Spleen (tissue), 11 donors: ENCODE data around the gene TTC28. TPM values are rescaled to one million over a fixed set of nuclear protein-coding genes. Genes with fewer than 3 reads are reported as not detected.
"Not testable (repeated sequence)": the region's sequence is repeated elsewhere in the genome, so short reads cannot be mapped to it uniquely, and the experiment has no call there.

Source experiments
- DNase-seq: peaks from one replicate; pipeline ENCODE4 v3.0.0-alpha.2; 2020
- H3K27ac ChIP-seq, 8 donors: fragments of 200-600 bp; sonication (generic) in 7 of 8; 1 replicate in 4 of 8; 2 replicates in 4 of 8; pipeline versions ENCODE4 v1.5.0 to v1.8.0; 2016 to 2021; ENCODE audit warnings: inconsistent platforms in 4 of 8, mild to moderate bottlenecking in 4 of 8, moderate library complexity in 1 of 8
- H3K27me3 ChIP-seq, 7 donors: fragments of 200-600 bp; sonication (generic) in 6 of 7; replicated peaks in 1 of 7; 1 replicate in 4 of 7; 2 replicates in 3 of 7; pipeline versions ENCODE4 v1.5.0 to v1.8.0; 2016 to 2021; ENCODE audit warnings: inconsistent platforms in 3 of 7, mild to moderate bottlenecking in 1 of 7
- H3K36me3 ChIP-seq, 6 donors: fragments of 200-600 bp; sonication (generic) in 5 of 6; 1 replicate in 4 of 6; 2 replicates in 2 of 6; pipeline versions ENCODE4 v1.5.0 to v1.8.0; 2016 to 2021; ENCODE audit warnings: inconsistent platforms in 2 of 6
- H3K4me1 ChIP-seq, 6 donors: fragments of 200-600 bp; sonication (generic) in 5 of 6; 1 replicate in 3 of 6; 2 replicates in 3 of 6; pipeline versions ENCODE4 v1.5.0 to v1.8.0; 2016 to 2021; ENCODE audit warnings: inconsistent platforms in 3 of 6
- H3K4me3 ChIP-seq, 8 donors: fragments of 200-600 bp; sonication (generic) in 7 of 8; 1 replicate in 4 of 8; 2 replicates in 4 of 8; pipeline versions ENCODE4 v1.5.0 to v1.8.0; 2016 to 2021; ENCODE audit warnings: inconsistent platforms in 4 of 8, mild to moderate bottlenecking in 4 of 8, moderate library complexity in 2 of 8
- H3K9me3 ChIP-seq, 8 donors: fragments of 200-600 bp; sonication (generic) in 7 of 8; 1 replicate in 4 of 8; 2 replicates in 4 of 8; pipeline versions ENCODE4 v1.5.0 to v1.8.0; 2016 to 2021; ENCODE audit warnings: inconsistent platforms in 4 of 8
- POLR2A ChIP-seq, 3 donors: fragments of 450-650 bp; IDR thresholded peaks; one replicate each; pipeline ENCODE4 v1.5.1; 2017; ENCODE audit warnings: antibody characterized with exemption in 3 of 3, mild to moderate bottlenecking in 1 of 3
- POLR2AphosphoS5 ChIP-seq, 3 donors: sonication (generic); formaldehyde crosslinking; IDR thresholded peaks; one replicate each; pipeline ENCODE4 v1.5.1; 2017; ENCODE audit warnings: antibody characterized with exemption in 3 of 3
- WGBS, 5 donors: extraction: QIAGEN DNeasy Blood & Tissue Kit in 3 of 5; methylation state at CpG; one replicate each; pipeline versions ENCODE4 v1.1.5 to v1.1.7; 2013 to 2018; 5-methylcytosine and 5-hydroxymethylcytosine counted together
- intact Hi-C: fragments of 100-400 bp; cut with DNase I; formaldehyde crosslinking; loops from one replicate; pipeline ENCODE4 v1.15.0; 2023; ENCODE audit warnings: low total_unique reads
- polyA plus RNA-seq, 3 donors: library from polyadenylated mRNA; stranded (reverse); fragments of 200-250 nt; gene quantifications; one replicate each; pipeline ENCODE4 v1.2.1, GENCODE V29; 2013
- total RNA-seq, 7 donors: library from RNA; depleted of rRNA in 3 of 7; stranded (reverse); fragments of >200 nt in 3 of 7; fragmentation: NEBNext Ultra II Directional in 4 of 7; extraction: Animal tissue kit (Norgen Biotek cat#: 25700) in 4 of 7; gene quantifications; one replicate each; pipeline versions ENCODE4 v1.1.0 to v1.2.1, GENCODE V29; 2016 to 2021
- TF ChIP-seq, protein P1 (sequence below), 11 experiments: fragments of 200-600 bp in 7 of 11; fragments of 450-650 bp in 4 of 11; sonication (generic) in 4 of 11; IDR thresholded peaks in 8 of 11; conservative IDR thresholded peaks in 3 of 11; 1 replicate in 7 of 11; 2 replicates in 4 of 11; pipeline versions ENCODE4 v1.4.0 to v1.8.0; 2016 to 2021; ENCODE audit warnings: antibody characterized with exemption in 11 of 11, inconsistent platforms in 4 of 11, mild to moderate bottlenecking in 1 of 11
- donor health status: healthy with polysubstance abuse.
- donor health status: DM: no; HTN: no; CAD: no; lungs with moderate emphysema.
- donor health status: DM: no; HTN: no; CAD: no.
- donor health status: Bipolar disorder and iron deficiency.
- donor health status: healthy.
- donor health status: DM: no; HTN: no; CAD: no.
- donor health status: DM: yes; HTN: yes; CAD: no.

Gene TTC28
- total and polyA plus RNA-seq, 10 donors, result 0.62 to 69.0 (median 33.5) TPM

DNA sequence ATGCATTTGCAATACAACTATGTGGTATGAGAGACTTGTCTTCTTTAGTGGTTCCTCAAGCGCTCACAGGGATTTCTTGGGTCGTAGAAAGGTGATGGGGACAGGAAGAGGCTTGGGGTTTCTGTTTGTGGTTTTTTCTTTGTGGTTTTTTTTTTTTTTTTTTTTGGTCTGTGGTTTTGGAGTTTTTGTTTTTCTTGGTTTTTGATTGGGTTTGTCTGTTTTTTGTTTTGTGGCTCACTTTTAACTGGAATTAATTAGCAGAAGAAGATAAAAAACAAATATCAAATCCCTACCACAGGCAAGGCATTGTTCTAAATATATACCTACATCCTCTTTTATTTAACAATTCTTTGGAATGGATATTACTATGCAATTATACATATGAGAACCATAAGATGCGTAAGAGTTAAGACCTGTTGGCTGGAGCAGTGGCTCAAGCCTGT, 5.5 kb downstream of the TTC28 start:
- 22 to 40% (median 29%) methylated on average over 3 of the region's 3 CpGs for WGBS, 5 donors
- TF ChIP-seq, protein P1, sequence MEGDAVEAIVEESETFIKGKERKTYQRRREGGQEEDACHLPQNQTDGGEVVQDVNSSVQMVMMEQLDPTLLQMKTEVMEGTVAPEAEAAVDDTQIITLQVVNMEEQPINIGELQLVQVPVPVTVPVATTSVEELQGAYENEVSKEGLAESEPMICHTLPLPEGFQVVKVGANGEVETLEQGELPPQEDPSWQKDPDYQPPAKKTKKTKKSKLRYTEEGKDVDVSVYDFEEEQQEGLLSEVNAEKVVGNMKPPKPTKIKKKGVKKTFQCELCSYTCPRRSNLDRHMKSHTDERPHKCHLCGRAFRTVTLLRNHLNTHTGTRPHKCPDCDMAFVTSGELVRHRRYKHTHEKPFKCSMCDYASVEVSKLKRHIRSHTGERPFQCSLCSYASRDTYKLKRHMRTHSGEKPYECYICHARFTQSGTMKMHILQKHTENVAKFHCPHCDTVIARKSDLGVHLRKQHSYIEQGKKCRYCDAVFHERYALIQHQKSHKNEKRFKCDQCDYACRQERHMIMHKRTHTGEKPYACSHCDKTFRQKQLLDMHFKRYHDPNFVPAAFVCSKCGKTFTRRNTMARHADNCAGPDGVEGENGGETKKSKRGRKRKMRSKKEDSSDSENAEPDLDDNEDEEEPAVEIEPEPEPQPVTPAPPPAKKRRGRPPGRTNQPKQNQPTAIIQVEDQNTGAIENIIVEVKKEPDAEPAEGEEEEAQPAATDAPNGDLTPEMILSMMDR (IDR thresholded peaks at IDR 0.05 in 8 of 11, conservative IDR thresholded peaks at IDR 0.05 in 3 of 11), result no peak
- TF ChIP-seq POLR2AphosphoS5 (IDR thresholded peaks at IDR 0.05), result no peak
- Histone ChIP-seq H3K27ac (no peak overlapping the region), H3K27me3 (peaks cover 0 to 88% (median 5%) of the 10 kb centered on the region in 7 donors), H3K4me3 (no peak overlapping the region), H3K9me3 (peaks cover 0 to 9% (median 5%) of the 10 kb centered on the region in 8 donors), H3K4me1 (peaks cover 11 to 42% (median 30%) of the 10 kb centered on the region in 6 donors), H3K36me3 (no peaks in the 10 kb centered on the region)
- no peak for DNase-seq
- intact Hi-C loops, result no loop called here

DNA sequence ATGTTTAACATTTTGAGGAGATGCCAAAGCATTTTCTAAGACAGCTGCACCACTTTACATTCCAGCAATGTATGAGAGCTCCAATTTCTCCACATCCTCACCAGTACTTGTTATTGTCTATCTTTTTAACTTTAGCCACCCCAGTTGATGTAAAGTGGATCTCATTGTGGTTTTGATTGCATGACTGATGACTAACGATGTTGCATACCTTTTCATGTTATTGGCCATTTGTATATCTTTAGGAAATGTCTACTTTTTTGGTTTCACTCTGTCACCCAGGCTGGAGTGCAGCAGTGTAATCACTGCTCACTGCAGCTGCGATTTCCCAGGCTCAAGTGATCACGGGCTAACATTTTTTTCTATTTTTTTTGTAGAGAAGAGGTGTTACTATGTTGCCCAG, 8.9 kb downstream of the TTC28 start:
- WGBS, 5 donors, result 77 to 92% (median 84%) methylated on average over 3 of the region's 3 CpGs

DNA sequence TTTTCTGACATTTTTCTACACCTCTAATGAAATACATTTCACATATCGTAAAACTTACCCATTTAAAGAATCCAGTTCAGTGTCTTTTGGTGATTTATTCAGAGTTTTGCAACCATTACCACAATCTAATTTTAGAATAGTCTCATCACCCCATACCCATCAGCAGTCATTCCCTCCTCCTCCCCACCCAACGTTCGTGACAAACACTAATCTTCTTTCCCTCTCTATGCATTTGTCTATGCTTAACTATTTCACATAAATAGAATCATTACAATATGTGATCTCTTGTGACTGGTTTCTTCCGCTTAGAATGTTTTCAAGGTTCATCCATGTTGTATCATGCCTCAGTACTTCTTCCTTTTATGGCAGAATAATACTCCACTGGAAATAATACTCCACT, 9.5 kb downstream of the TTC28 start:
- peaks cover 0 to 49% (median 5%) of the 10 kb centered on the region in 7 donors for H3K27me3 ChIP-seq
- 62 to 74% (median 65%) methylated on average over 4 of the region's 4 CpGs for WGBS, 5 donors
- H3K9me3 ChIP-seq, result peaks cover 0 to 9% (median 5%) of the 10 kb centered on the region in 8 donors
- intact Hi-C loops, result no loop called here
- no peak for DNase-seq
- TF ChIP-seq POLR2A (IDR thresholded peaks at IDR 0.05) (no peak), POLR2AphosphoS5 (IDR thresholded peaks at IDR 0.05) (no peak)
- TF ChIP-seq, protein P1 (IDR thresholded peaks at IDR 0.05 in 8 of 11, conservative IDR thresholded peaks at IDR 0.05 in 3 of 11), result no peak
- peaks cover 11 to 24% (median 18%) of the 10 kb centered on the region in 6 donors for H3K4me1 ChIP-seq
- no peak overlapping the region for H3K4me3 ChIP-seq
- H3K36me3 ChIP-seq, result no peaks in the 10 kb centered on the region
- no peak overlapping the region for H3K27ac ChIP-seq

More for the DNA sequence above, 8.9 kb downstream of the TTC28 start:
- H3K4me1 ChIP-seq, result peaks cover 11 to 27% (median 18%) of the 10 kb centered on the region in 6 donors
- DNase-seq, result no peak
- peaks cover 0 to 9% (median 5%) of the 10 kb centered on the region in 8 donors for H3K9me3 ChIP-seq
- H3K27ac ChIP-seq, result no peak overlapping the region
- intact Hi-C loops, result no loop called here
- H3K36me3 ChIP-seq, result no peaks in the 10 kb centered on the region
- TF ChIP-seq POLR2A (IDR thresholded peaks at IDR 0.05) (no peak), POLR2AphosphoS5 (IDR thresholded peaks at IDR 0.05) (no peak)
- TF ChIP-seq, protein P1 (IDR thresholded peaks at IDR 0.05 in 8 of 11, conservative IDR thresholded peaks at IDR 0.05 in 3 of 11), result no peak
- peaks cover 0 to 55% (median 5%) of the 10 kb centered on the region in 7 donors for H3K27me3 ChIP-seq
- H3K4me3 ChIP-seq, result no peak overlapping the region

DNA sequence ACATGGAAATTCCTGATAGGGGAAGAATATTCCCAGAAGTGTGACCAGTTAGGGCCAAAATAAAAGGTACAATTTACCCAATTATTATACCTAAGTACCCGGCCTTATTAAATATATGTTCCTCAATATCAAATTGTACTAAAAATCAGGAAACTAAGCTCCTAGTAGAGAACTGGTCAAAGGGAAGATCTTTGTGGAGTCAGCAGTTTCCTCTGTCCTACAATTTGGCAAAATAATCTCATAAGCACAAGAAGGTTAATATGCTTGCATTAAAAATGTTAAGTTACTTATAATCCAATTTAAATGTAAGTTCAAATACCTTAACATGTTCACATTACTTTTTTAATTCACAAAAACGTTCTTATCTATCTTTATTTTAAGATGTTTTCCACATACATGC, 10.3 kb downstream of the TTC28 start:
- peaks cover 0 to 9% (median 5%) of the 10 kb centered on the region in 8 donors for H3K9me3 ChIP-seq
- H3K27me3 ChIP-seq, result peaks cover 0 to 41% (median 5%) of the 10 kb centered on the region in 7 donors
- no peaks in the 10 kb centered on the region for H3K36me3 ChIP-seq
- no peak overlapping the region for H3K4me3 ChIP-seq
- peaks cover 8 to 17% (median 12%) of the 10 kb centered on the region in 6 donors for H3K4me1 ChIP-seq
- 65 to 80% (median 71%) methylated on average over 2 of the region's 2 CpGs for WGBS, 5 donors
- TF ChIP-seq POLR2AphosphoS5 (IDR thresholded peaks at IDR 0.05) (no peak), POLR2A (IDR thresholded peaks at IDR 0.05) (no peak)
- TF ChIP-seq, protein P1 (IDR thresholded peaks at IDR 0.05 in 8 of 11, conservative IDR thresholded peaks at IDR 0.05 in 3 of 11), result no peak
- no peak for DNase-seq
- H3K27ac ChIP-seq, result no peak overlapping the region
- intact Hi-C loops, result no loop called here

DNA sequence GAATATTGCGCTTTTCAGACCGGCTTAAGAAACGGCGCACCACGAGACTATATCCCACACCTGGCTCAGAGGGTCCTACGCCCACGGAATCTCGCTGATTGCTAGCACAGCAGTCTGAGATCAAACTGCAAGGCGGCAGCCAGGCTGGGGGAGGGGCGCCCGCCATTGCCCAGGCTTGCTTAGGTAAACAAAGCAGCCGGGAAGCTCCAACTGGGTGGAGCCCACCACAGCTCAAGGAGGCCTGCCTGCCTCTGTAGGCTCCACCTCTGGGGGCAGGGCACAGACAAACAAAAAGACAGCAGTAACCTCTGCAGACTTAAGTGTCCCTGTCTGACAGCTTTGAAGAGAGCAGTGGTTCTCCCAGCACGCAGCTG, 16.1 kb downstream of the TTC28 start:
- H3K36me3 ChIP-seq, DNase-seq, intact Hi-C loops, H3K27ac ChIP-seq, H3K9me3 ChIP-seq, H3K4me1 ChIP-seq, H3K4me3 ChIP-seq: not testable (repeated sequence)
- WGBS, 5 donors, result 68% methylated on average over 5 of the region's 13 CpGs; no CpG with 5 or more reads in 4 of the 5 donors
- peaks cover 0 to 19% (median 0%) of the 10 kb centered on the region in 7 donors for H3K27me3 ChIP-seq
